Psoas muscle (tissue), 8 donors: ENCODE results near the gene GPAM. TPM values are rescaled to one million over a fixed set of nuclear protein-coding genes. Genes with fewer than 3 reads are reported as not detected.

Source experiments
- ATAC-seq, 4 donors: fragments of 200-7000 bp; cut with Tn5 transposase; one replicate each; pipeline ENCODE4 v1.9.1; 2020; ENCODE audit warnings: moderate library complexity in 3 of 4, mild to moderate bottlenecking in 2 of 4
- DNase-seq, 2 donors: peaks; one replicate each; pipeline ENCODE4 v3.0.0-alpha.2; 2020
- H3K27ac ChIP-seq: fragments of 200-600 bp; one replicate; pipeline ENCODE4 v1.8.0; 2022
- H3K27me3 ChIP-seq, 3 donors: fragments of 200-600 bp in 1 of 3; one replicate each; pipeline versions ENCODE4 v1.6.1 to v1.8.0; 2013 to 2022; ENCODE audit warnings: low read length in 2 of 3, mild to moderate bottlenecking in 2 of 3, moderate library complexity in 1 of 3; ENCODE audit not compliant: insufficient read depth in 3 of 3
- H3K36me3 ChIP-seq, 2 donors: fragments of 200-600 bp in 1 of 2; one replicate each; pipeline versions ENCODE4 v1.6.1 to v1.8.0; 2013 to 2022; ENCODE audit warnings: low read depth in 1 of 2, mild to moderate bottlenecking in 1 of 2, moderate library complexity in 1 of 2; ENCODE audit not compliant: insufficient read depth in 1 of 2
- H3K4me1 ChIP-seq: fragments of 200-600 bp; one replicate; pipeline ENCODE4 v1.8.0; 2022
- H3K4me3 ChIP-seq: fragments of 200-600 bp; one replicate; pipeline ENCODE4 v1.8.0; 2022; ENCODE audit warnings: mild to moderate bottlenecking
- H3K9me3 ChIP-seq: fragments of 200-600 bp; one replicate; pipeline ENCODE4 v1.8.0; 2022
- WGBS, 3 donors: extraction: QIAGEN DNeasy Blood & Tissue Kit; methylation state at CpG; one replicate each; pipeline versions ENCODE4 v1.1.6 to v1.1.7; 2013; 5-methylcytosine and 5-hydroxymethylcytosine counted together
- intact Hi-C, 2 donors: fragments of 100-400 bp; cut with DNase I; formaldehyde crosslinking; loops; one replicate each; pipeline versions ENCODE4 v1.11.0 to v1.14.2; 2022
- polyA plus RNA-seq, 3 donors: library from polyadenylated mRNA; stranded (reverse); fragments of 200-250 nt; gene quantifications; one replicate each; pipeline ENCODE4 v1.2.3, GENCODE V29; 2013
- total RNA-seq, 4 donors: library from RNA; stranded (reverse); fragmentation: NEBNext Ultra II Directional in 2 of 4; extraction: Animal tissue kit (Norgen Biotek cat#: 25700) in 2 of 4; gene quantifications; one replicate each; pipeline versions ENCODE4 v1.2.1 to v1.2.4, GENCODE V29; 2021 to 2023
- TF ChIP-seq, protein P1 (sequence below): fragments of 200-600 bp; IDR thresholded peaks from one replicate; pipeline ENCODE4 v1.8.0; 2022; ENCODE audit warnings: antibody characterized with exemption
- donor health status: healthy with polysubstance abuse.
- donor health status: DM: no; HTN: no; CAD: no; lungs with moderate emphysema.
- donor health status: Bipolar disorder and iron deficiency.
- donor health status: healthy.
- donor health status: DM: yes; HTN: yes; CAD: no.
- donor health status: DM: no; HTN: no; CAD: no.
- donor health status: DM: no; HTN: no; CAD: no.
- donor health status: DM: yes; HTN: yes; CAD: no.

The GPAM gene
- total and polyA plus RNA-seq, 7 donors, result 3.2 to 20.1 (median 11.9) TPM

DNA sequence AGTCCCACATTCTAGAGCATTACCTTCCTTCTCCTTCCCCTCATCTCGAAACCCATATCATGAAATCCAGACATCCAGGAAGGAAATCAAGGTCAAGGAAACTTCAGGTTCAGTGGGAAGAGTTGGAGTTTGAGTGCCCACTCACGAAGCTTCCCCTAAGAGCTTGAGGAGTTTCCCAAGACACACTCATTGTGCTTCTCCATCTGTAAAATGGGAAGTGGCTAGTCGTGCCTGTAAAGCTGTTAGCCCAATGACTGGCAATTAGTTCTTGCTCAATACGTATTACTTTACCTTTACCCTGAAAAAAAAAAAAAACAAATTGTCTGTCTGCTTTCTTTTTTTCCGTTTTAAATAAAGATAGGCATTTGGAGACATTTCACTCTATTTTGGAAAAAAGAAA lies 42.3 kb downstream of the GPAM start:
- no peak for ATAC-seq

DNA sequence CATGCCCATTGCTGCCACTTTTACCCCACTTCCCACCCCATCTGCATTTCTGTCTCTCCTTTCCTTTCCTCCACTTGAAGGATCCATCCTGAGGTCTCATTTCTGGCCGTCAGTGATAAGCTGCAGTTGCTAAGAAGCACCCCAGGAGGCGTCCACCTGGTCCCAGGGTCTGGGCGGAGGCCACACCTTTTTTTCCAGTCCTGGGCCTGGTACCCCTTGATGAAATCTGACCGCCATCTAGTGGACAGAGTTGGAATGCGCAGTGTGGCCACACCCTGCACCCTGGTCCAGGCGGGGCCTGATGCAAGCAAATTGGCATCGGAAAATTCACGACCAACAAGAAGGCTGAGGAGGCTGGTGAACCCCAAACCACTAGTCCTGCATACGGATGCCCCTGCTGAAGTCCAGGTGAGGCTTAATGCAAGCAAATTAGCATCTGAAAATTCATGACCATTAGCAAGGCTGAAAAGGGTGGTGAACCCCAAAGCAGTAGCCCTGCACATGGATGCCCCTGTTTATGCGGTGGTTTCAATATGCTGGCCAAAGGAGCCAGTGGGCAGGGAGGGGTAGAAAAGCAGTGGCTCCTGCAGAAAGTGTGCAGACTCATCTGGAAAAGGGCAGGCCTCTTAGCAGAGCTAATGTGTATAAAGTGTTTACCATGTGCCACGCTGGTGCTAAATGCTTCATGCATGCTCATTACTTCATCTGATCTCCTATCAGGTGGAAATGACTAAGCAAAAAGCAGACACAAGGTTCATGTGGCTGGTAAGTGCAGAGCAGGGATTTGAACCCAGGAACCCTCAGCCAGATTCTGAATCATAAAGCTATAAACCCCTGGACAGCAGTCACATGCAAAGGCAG lies 43.2 kb downstream of the GPAM start:
- no peaks in the 10 kb centered on the region for H3K4me1 ChIP-seq
- peak; percentile 57 to 81 (median 76) for ATAC-seq
- DNase-seq, result peak; percentile 50 to 61
- H3K9me3 ChIP-seq, result no peaks in the 10 kb centered on the region
- no peak overlapping the region for H3K27ac ChIP-seq
- H3K4me3 ChIP-seq, result no peak overlapping the region
- WGBS, 3 donors, result 22 to 31% (median 29%) methylated on average over 11 of the region's 11 CpGs
- no peaks in the 10 kb centered on the region for H3K36me3 ChIP-seq
- TF ChIP-seq, protein P1, sequence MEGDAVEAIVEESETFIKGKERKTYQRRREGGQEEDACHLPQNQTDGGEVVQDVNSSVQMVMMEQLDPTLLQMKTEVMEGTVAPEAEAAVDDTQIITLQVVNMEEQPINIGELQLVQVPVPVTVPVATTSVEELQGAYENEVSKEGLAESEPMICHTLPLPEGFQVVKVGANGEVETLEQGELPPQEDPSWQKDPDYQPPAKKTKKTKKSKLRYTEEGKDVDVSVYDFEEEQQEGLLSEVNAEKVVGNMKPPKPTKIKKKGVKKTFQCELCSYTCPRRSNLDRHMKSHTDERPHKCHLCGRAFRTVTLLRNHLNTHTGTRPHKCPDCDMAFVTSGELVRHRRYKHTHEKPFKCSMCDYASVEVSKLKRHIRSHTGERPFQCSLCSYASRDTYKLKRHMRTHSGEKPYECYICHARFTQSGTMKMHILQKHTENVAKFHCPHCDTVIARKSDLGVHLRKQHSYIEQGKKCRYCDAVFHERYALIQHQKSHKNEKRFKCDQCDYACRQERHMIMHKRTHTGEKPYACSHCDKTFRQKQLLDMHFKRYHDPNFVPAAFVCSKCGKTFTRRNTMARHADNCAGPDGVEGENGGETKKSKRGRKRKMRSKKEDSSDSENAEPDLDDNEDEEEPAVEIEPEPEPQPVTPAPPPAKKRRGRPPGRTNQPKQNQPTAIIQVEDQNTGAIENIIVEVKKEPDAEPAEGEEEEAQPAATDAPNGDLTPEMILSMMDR, result peak; percentile 70
- intact Hi-C loops, result no loop called here
- no peaks in the 10 kb centered on the region for H3K27me3 ChIP-seq

More for the DNA sequence above, 42.3 kb downstream of the GPAM start:
- no peak for DNase-seq
- H3K4me1 ChIP-seq, result no peaks in the 10 kb centered on the region
- 75 to 82% (median 79%) methylated on average over 5 of the region's 5 CpGs for WGBS, 3 donors
- H3K4me3 ChIP-seq, result no peak overlapping the region
- intact Hi-C loops, result no loop called here
- TF ChIP-seq, protein P1, result no peak
- no peaks in the 10 kb centered on the region for H3K27me3 ChIP-seq
- no peak overlapping the region for H3K27ac ChIP-seq
- H3K36me3 ChIP-seq, result no peaks in the 10 kb centered on the region
- no peaks in the 10 kb centered on the region for H3K9me3 ChIP-seq

- no peaks in the 10 kb centered on the region for H3K36me3 ChIP-seq
- H3K9me3 ChIP-seq, result no peaks in the 10 kb centered on the region
- H3K4me3 ChIP-seq, result no peak overlapping the region
- intact Hi-C loops, result loop anchor here in 1 of 2 donors (2.0 kb wide), 1 partner anchor 170 kb away; no protein-coding TSS in a partner anchor
- no peaks in the 10 kb centered on the region for H3K27me3 ChIP-seq
- no peaks in the 10 kb centered on the region for H3K4me1 ChIP-seq
- ATAC-seq, result no peak
- TF ChIP-seq, protein P1, result no peak
- H3K27ac ChIP-seq, result no peak overlapping the region
- no peak for DNase-seq
- WGBS, 3 donors, result 87 to 91% (median 89%) methylated on average over 7 of the region's 7 CpGs
Measured at GRCh38 chr10:112139176-112139575, 44.4 kb downstream of the GPAM start.

DNA sequence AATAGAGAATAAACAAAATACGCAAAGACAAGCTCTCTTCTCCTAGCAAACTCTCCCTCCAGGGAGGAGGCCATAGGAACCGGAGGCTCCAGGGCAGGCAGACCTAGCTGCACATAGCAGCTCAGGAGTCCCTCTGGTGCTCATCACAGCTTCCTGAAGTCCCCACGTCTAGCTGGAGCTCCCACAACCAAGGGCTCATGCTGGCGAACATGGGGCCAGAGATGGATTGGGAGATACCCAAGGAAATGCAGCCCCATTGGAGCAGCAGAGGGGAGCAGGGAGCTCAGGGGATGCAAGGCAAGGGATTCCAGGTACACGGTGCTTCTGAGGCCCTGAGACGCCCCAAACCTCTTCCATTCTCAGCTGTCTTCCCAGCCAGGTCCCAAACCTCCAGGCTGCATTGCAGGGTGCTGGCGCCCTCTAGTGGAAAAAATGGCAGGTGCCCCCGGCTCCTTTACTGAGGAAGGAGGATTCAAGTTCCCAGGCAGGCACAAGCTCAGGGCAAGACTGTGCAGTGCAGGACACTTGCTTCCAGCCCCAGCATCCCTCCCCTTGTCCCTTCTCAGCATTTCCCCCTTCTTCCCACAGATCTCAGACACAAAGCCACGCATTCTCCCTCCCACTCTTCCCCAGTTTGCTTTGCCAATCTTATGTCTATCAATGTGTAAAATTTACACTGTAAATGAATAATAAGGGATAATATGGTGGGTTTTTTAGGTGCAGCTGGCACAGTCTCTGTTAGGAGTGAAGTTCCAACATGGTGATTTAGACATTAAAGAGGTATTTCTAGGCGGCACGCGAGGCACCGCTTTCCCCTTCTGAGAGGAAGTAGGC lies 46.2 kb downstream of the GPAM start:
- 49 to 59% (median 58%) methylated on average over 13 of the region's 13 CpGs for WGBS, 3 donors
- peak; percentile 74 to 88 (median 78) for ATAC-seq

More for the DNA sequence above, 46.2 kb downstream of the GPAM start:
- H3K4me3 ChIP-seq, result no peak overlapping the region
- no peak overlapping the region for H3K27ac ChIP-seq
- H3K36me3 ChIP-seq, result no peaks in the 10 kb centered on the region
- peak; percentile 64 to 79 for DNase-seq
- no peaks in the 10 kb centered on the region for H3K27me3 ChIP-seq
- no peaks in the 10 kb centered on the region for H3K9me3 ChIP-seq
- no peaks in the 10 kb centered on the region for H3K4me1 ChIP-seq
- intact Hi-C loops, result no loop called here
- TF ChIP-seq, protein P1, result peak; percentile 82
